Eye (tissue), 1 donor: ENCODE data around the gene ACTR3.

ENCODE experiments used
- DNase-seq: peaks from one replicate; pipeline ENCODE4 v3.0.0-alpha.2; 2015

ACTR3 gene

GRCh38 chr2:113967272-113967671 lies 77.4 kb downstream of the ACTR3 start:
- DNase-seq, result peak; percentile 21

- DNase-seq, result no peak
These were observed 82.9 kb downstream of the ACTR3 start for GRCh38 chr2:113972766-113973165.

GRCh38 chr2:113973810-113974209 lies 83.9 kb downstream of the ACTR3 start:
- peak; percentile 74 for DNase-seq

GRCh38 chr2:113974727-113975126 lies 84.8 kb downstream of the ACTR3 start:
- peak; percentile 66 for DNase-seq

- no peak for DNase-seq
These were observed 86.5 kb downstream of the ACTR3 start for GRCh38 chr2:113976277-113976928.

- no peak for DNase-seq
These were observed 87.3 kb downstream of the ACTR3 start for GRCh38 chr2:113977060-113977659.

- peak; percentile 59 for DNase-seq
These were observed 88.0 kb downstream of the ACTR3 start for GRCh38 chr2:113977660-113978523.

GRCh38 chr2:113978524-113979190 lies 88.8 kb downstream of the ACTR3 start:
- DNase-seq, result no peak

GRCh38 chr2:113979191-113980128 lies 89.6 kb downstream of the ACTR3 start:
- no peak for DNase-seq

GRCh38 chr2:113980946-113981345 lies 91.1 kb downstream of the ACTR3 start:
- DNase-seq, result no peak

- DNase-seq, result no peak
These were observed 91.7 kb downstream of the ACTR3 start for GRCh38 chr2:113981404-113982134.

GRCh38 chr2:113985554-113986397 lies 95.9 kb downstream of the ACTR3 start:
- DNase-seq, result no peak

- no peak for DNase-seq
These were observed 96.9 kb downstream of the ACTR3 start for GRCh38 chr2:113986762-113987290.

- DNase-seq, result no peak
These were observed 102.2 kb downstream of the ACTR3 start for GRCh38 chr2:113992090-113992489.

- DNase-seq, result no peak
These were observed 107.0 kb downstream of the ACTR3 start for GRCh38 chr2:113996671-113997594.

- no peak for DNase-seq
These were observed 111.3 kb downstream of the ACTR3 start for GRCh38 chr2:114001152-114001551.

- no peak for DNase-seq
These were observed 112.0 kb downstream of the ACTR3 start for GRCh38 chr2:114001937-114002336.

- DNase-seq, result no peak
These were observed 115.4 kb downstream of the ACTR3 start for GRCh38 chr2:114005110-114005783.
